ENCODE results near the gene MAP1B. TPM values are rescaled to one million over a fixed set of nuclear protein-coding genes. Genes with fewer than 3 reads are reported as not detected.

Gene MAP1B
- total RNA-seq, 1 donor from 2014 or later, result 84.4 TPM

DNA sequence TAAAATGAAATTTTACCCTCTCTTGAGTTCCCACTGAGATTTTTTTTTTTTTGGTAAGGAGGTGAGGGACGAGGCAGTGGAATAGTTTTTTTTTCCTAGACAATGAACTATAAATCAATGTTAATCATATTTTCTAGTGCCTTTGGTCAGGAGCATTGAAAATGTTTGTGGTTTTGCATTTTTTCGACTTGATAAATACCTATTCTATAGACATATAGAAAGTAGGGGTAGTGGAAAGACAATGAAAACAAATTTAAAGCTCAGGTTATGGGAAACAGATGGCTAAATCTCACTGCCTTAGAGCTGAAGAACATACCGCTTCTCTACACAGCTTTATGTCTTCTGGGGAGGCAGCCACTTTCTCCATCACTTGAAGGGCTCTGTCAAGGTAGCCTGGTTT, 118.5 kb downstream of the MAP1B start:
- DNase-seq (ENCODE audit: low spot score), result no peak
- H3K36me3 ChIP-seq, result peaks cover 8% of the 10 kb centered on the region
- no peak overlapping the region for H3K4me2 ChIP-seq
- no peak overlapping the region for H2AFZ ChIP-seq (replicated peaks)
- no peak overlapping the region for H3K4me3 Mint-ChIP-seq
- H3K4me1 ChIP-seq, result no peaks in the 10 kb centered on the region
- no peaks in the 10 kb centered on the region for H3K9me3 ChIP-seq (ENCODE audit: low read depth)
- no peak overlapping the region for H3K4me3 ChIP-seq
- H3K27me3 ChIP-seq, result no peaks in the 10 kb centered on the region
- no peak overlapping the region for H3K9ac ChIP-seq
- no peak overlapping the region for H3K27ac ChIP-seq
- no peak overlapping the region for H3K27ac Mint-ChIP-seq
- no peaks in the 10 kb centered on the region for H3K4me1 Mint-ChIP-seq
- peaks cover 41% of the 10 kb centered on the region for H3K36me3 Mint-ChIP-seq
- H3K9me3 Mint-ChIP-seq, result no peaks in the 10 kb centered on the region
- no peaks in the 10 kb centered on the region for H4K20me1 ChIP-seq (ENCODE audit: low read depth)
- H3F3A ChIP-seq (ENCODE audit: low read depth), result no peaks in the 10 kb centered on the region
- TF ChIP-seq CTCF (IDR thresholded peaks at IDR 0.05) (no peak), EZH2phosphoT487 (IDR thresholded peaks at IDR 0.05) (no peak), EZH2 (IDR thresholded peaks at IDR 0.05) (no peak)
- H3K79me2 ChIP-seq (ENCODE audit: low read depth), result no peaks in the 10 kb centered on the region
- H3K27me3 Mint-ChIP-seq (ENCODE audit: insufficient read depth, low read depth), result peaks cover 2% of the 10 kb centered on the region

- no peaks in the 10 kb centered on the region for H3K4me1 ChIP-seq
- H3K27ac ChIP-seq, result no peak overlapping the region
- Mint-ChIP-seq H3K4me3 (no peak overlapping the region), H3K4me1 (peaks cover 2% of the 10 kb centered on the region), H3K9me3 (no peaks in the 10 kb centered on the region), H3K27ac (no peak overlapping the region), H3K27me3 (ENCODE audit: insufficient read depth, low read depth) (no peaks in the 10 kb centered on the region), H3K36me3 (peaks cover 42% of the 10 kb centered on the region)
- H3K36me3 ChIP-seq, result peaks cover 8% of the 10 kb centered on the region
- no peaks in the 10 kb centered on the region for H3K79me2 ChIP-seq (ENCODE audit: low read depth)
- no peak for DNase-seq (ENCODE audit: low spot score)
- no peaks in the 10 kb centered on the region for H3K9me3 ChIP-seq (ENCODE audit: low read depth)
- no peaks in the 10 kb centered on the region for H3F3A ChIP-seq (ENCODE audit: low read depth)
- TF ChIP-seq EZH2phosphoT487 (IDR thresholded peaks at IDR 0.05) (no peak), EZH2 (IDR thresholded peaks at IDR 0.05) (no peak), CTCF (IDR thresholded peaks at IDR 0.05) (no peak)
- no peak overlapping the region for H3K4me2 ChIP-seq
- H2AFZ ChIP-seq (replicated peaks), result no peak overlapping the region
- H3K4me3 ChIP-seq, result no peak overlapping the region
- no peak overlapping the region for H3K9ac ChIP-seq
- no peaks in the 10 kb centered on the region for H4K20me1 ChIP-seq (ENCODE audit: low read depth)
- H3K27me3 ChIP-seq, result no peaks in the 10 kb centered on the region
These were observed 119.7 kb downstream of the MAP1B start for GRCh38 chr5:72226950-72227349.

DNA sequence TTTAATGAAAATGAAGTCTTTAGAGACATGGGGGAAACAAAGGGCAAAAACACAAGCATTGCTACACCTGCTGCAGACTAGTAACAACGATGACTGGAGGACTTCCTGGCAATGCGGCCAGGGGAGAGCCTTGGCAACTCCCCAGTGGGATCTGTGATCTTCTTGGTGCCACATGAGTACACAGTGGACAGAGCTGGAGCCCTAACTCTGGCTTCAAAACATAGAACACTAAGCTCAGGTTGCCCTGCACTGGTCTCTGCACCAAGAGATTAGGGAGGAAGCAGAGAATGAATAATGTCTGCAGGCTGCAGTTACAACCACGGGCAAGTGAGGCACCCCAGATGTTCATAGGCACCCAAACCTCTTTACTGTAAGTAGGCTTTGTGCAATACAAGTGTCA, 121.7 kb downstream of the MAP1B start:
- no peaks in the 10 kb centered on the region for H3K9me3 ChIP-seq (ENCODE audit: low read depth)
- peaks cover 13% of the 10 kb centered on the region for H3K4me1 Mint-ChIP-seq
- no peak overlapping the region for H3K9ac ChIP-seq
- no peaks in the 10 kb centered on the region for H3K27me3 ChIP-seq
- no peak overlapping the region for H3K4me2 ChIP-seq
- no peak for DNase-seq (ENCODE audit: low spot score)
- H4K20me1 ChIP-seq (ENCODE audit: low read depth), result no peaks in the 10 kb centered on the region
- H3K36me3 ChIP-seq, result peaks cover 8% of the 10 kb centered on the region
- H3K27ac Mint-ChIP-seq, result no peak overlapping the region
- no peak overlapping the region for H2AFZ ChIP-seq (replicated peaks)
- no peaks in the 10 kb centered on the region for H3K4me1 ChIP-seq
- H3K27me3 Mint-ChIP-seq (ENCODE audit: insufficient read depth, low read depth), result no peaks in the 10 kb centered on the region
- H3K9me3 Mint-ChIP-seq, result no peaks in the 10 kb centered on the region
- H3K36me3 Mint-ChIP-seq, result peaks cover 34% of the 10 kb centered on the region
- H3K27ac ChIP-seq, result no peak overlapping the region
- no peaks in the 10 kb centered on the region for H3F3A ChIP-seq (ENCODE audit: low read depth)
- H3K4me3 Mint-ChIP-seq, result no peak overlapping the region
- no peak overlapping the region for H3K4me3 ChIP-seq
- no peaks in the 10 kb centered on the region for H3K79me2 ChIP-seq (ENCODE audit: low read depth)
- no peak for TF ChIP-seq EZH2phosphoT487 (IDR thresholded peaks at IDR 0.05)
- TF ChIP-seq CTCF (IDR thresholded peaks at IDR 0.05), result no peak
- no peak for TF ChIP-seq EZH2 (IDR thresholded peaks at IDR 0.05)
